ENCODE measurements around the gene TBX19.

Gene TBX19

DNA sequence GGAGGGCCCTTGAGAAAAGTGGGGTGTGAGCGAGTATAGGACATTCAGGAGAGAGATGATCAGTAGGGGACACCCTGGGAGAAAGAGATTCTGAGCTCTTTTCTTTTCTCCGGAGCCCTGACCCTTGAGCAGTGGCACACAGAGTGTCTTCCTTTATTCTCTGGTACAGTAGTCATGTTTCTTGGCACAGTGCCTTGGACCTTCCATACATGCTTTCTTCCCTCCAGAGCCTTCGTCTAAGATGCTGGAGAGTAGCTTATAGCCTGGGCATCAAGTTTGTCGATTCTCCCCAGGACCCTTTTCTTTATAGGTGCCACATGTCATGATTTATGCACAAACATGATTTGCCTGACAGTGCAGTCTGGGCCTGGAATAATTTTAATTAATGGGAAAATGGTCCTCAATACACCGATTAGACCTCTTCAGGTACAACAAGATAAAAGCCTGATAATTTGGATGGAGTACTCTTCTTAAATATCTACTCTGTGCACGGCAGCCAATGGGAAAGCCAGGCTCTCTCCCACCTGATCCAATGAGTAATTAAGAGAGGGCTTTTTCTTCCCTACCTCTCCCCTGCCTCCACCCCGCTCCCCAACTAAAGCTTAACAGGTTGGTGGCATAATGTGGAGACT lies at the start of gene TBX19:
TBX19 (plus strand) TSS at position 582 of the 632 bp plus-strand sequence. CDS start 214 bp downstream, outside the sequence.
- peak; percentile 35 for DNase-seq

DNA sequence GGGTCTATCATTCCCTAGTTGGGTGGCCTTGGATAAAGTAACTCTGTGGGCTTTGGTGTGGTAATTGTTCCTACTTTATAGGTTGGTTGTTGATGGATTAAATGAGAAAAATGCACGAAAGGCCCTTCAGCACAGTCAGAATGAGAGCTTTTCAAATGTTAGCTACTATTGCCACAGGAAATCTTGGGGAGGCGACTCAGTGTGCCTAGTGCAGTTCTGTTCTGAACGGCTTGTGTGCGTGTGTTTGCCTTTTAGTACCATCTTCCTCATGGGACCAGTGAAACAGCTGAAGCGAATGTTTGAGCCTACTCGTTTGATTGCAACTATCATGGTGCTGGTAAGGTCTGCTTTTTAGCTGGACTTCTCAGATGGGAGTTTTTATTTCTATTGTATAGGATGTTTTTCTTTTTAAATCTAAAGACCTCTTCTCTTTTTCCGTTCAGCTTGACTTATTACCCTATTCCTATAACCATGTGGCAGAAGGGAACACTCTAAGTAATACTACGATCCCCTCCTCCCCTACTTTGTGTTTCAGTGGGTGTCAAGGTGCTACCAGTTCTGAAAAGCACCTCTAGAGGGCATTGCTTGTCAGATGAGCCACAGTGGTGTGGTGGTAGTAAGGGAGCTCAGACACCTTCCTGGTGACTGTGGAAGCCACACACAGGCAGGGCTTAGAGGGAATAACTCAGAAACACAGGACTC lies 45.7 kb upstream of the TBX19 start:
- peak; percentile 77 for DNase-seq

DNA sequence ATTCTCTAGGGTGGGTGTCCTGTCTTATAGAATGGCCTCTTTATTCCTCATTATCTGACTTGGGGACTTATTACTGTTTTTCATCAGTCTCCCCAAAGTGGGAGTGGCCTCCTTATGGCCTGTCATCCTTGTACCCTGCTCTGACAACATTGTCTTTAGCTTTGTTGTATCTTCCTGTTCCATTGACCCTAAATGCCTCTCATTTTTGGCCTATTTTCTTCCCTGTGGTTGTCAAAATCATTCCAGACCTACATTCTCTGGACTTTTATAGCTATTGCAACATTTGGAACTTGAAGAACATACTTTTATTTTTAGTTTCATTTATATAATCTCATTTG lies 45.2 kb upstream of the TBX19 start:
- DNase-seq, result no peak

DNA sequence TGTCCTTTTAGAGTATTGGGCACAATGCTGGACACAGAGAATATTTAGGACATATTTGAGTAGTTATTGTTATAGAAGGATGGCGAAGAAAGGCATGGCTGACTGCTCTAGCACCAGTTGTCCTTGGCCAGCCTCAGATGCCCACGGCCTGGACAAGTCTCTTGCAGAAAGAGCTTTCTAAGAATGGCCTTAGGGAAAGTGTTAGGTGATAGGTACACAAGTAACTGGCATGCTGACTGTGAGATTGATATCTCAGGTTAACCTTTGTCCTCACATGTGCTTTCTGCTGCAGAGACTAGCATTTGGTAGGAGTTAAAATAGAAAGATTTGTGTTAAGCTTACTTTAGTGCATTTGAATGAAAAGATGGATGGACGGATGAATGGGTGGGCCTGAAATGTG lies 44.7 kb upstream of the TBX19 start:
- no peak for DNase-seq

DNA sequence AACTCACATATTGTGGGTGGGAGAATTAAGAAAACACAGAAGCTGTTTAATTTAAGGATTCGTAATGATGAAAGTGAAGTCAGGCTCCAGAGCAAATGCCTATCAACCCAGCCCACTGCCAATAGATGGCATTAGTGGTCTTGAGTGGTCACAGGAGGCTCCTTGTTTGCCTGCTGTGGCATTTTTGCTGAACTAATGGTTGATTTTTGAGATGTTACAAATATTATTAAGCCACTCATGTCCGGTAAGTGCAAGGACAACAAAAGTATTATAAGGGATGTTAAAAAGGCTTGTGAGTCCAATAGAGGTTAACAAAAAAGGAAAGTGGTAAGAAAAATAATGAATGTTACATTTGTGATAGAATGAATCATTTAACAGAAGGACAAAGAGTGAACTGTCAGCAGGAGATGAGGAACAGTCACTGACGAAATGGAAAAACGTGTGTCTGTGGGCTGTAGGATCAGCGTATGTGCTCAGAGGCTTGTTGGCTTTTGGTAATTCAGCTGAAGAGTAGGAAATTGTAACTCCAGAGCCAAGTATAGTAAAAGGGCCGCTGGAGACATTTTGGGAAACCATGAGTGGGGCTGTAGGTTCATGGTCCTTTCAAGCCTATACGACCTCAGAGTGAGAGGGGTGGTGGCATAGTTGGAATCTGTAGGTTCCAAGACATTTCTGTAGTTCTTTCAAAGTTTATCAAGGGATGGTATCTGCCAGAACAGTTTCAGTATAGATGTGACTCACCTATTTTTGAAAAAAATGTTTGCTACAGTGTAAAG lies 43.7 kb upstream of the TBX19 start:
- DNase-seq, result peak; percentile 6

DNA sequence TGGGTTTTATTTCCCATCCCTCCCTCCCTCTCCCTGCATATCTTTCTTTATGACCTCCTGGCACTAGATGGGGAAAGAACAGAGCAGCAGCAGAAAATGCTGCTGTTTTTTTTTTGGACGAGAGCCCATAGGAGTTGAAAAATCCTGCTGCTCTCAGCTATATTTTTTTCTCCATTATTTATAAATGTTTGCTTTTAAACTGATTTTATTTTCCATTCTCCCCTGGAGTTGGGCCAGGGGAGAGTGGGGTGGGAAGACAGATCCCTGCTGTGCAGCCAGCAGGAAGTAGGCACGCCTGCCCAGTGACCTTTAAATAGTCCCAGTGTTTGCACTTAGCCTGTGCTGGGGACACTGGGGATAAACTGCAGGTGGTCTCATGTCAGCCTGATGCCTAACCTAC lies 37.5 kb upstream of the TBX19 start:
- DNase-seq, result no peak

DNA sequence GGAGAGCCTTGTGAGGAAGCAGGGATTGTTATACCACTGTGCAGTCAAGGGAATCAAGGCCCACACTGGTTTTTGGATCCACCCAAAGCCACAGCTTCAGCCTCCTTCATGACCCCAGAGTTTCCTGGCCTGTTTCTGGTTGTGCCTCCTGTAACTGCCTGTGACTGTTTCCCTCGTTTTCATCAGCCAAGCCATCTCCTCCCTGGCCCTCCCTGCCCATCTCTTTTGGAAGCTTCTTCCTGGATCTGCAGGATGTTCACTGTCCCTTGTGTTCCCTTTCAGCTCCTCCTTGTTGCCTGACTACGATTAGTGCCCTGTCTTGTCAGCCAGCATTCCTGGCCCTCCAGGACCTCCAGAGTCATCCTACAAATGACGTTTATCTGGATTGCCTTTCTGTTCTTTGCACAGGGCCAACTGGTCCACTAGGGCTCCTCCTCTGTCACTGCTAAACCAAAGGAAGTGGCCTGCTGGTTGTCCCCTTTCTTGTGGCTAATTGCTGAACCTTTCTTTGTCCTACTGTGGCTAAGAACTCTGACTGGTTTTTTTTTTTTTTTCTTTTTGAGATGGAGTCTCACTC lies 37.0 kb upstream of the TBX19 start:
- no peak for DNase-seq

DNA sequence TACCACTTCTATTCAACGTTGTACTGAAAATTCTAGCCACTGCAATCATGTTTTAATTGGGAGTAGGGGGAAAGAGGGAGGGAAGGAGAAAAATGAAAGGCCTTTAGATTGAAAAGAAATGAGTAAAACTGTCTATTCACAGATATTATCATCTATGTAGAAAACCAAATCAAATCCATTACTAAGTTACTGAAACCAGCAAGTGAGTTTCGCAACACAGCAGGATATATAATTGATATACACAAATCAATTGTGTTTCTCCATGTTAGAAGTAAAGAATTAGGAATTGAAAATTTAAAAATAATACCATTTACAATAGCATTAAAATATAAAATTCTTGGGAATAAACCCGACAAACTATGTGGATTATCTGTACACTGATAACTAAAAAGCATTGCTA lies 35.6 kb upstream of the TBX19 start:
- DNase-seq, result no peak

DNA sequence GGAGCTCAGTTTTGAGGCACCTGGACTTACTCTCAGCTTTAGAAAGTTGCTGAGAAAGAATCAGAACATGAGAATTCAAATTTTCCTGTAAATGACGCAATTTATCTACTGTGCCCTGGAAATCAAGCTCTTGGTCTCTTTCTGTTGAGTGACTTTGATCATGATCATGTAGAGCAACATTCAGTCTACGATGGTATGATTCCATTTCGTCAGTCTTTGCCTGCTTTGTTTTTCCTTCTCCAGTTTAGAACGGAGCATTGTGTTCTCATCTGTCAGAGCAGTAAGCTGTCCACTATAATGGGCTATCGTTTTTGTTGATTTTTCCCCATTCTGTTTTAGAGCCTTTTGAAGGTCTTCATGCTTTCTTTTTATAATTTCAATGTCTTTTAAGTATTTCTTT lies 34.2 kb upstream of the TBX19 start:
- DNase-seq, result no peak

DNA sequence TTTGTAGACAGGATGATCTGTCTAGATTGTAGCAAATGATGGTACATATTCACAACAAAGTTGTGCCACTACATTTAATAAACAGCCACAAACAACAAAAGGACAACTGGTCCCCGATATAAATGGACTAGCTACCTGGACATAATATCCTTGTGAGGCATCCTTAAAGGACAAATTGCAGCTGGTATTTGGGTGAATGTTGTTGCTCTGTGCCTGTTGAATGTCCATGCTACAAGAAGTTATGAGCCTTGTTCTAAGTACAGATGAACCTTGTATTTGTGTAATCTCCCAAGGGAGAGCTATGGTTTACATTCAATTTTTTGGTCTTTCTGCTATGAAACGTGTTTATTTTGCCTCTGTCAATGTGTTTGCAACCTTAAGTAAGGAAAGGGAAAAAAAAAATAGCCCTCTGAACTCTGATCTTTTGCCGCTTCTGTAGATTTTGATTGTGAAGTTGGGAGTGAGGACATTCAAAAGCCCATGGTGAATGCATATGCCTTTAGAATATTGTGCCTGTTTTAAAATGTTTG lies 28.4 kb upstream of the TBX19 start:
- DNase-seq, result no peak

DNA sequence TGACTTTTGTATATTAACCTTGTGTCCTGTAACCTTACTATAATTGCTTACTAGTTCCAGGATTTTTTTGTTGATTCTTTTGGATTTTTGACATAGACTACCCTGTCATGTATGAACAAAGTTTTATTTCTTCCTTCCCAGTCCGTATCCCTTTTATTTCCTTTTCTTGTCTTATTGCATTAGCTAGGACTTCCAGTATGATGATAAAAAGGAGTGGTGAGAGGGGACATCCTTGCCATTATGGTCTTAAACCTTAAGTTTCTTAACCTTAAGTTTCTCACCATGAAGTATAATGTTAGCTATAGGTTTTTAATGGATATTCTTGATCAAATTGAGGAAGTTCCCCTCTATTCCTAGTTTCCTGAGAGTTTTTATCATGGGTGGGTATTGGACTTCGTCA lies 24.5 kb upstream of the TBX19 start:
- no peak for DNase-seq

DNA sequence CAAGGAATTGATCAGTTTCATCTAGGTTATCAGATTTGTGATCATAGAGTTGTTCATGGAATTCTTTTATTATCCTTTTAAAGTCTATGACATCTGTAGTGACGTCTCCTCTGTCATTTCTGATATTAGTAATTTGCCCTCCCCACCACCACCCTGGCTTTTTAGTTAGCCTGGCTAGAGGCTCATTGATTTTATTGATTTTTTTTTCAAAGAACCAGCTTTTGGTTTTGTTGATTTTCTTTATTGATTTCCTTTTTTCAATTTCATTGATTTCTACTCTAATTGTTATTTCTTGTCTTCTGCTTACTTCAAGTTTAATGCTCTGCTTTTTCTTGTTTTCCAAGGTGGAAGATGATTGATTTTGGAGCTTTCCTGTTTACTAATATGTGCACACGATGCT lies 23.3 kb upstream of the TBX19 start:
- DNase-seq, result no peak

DNA sequence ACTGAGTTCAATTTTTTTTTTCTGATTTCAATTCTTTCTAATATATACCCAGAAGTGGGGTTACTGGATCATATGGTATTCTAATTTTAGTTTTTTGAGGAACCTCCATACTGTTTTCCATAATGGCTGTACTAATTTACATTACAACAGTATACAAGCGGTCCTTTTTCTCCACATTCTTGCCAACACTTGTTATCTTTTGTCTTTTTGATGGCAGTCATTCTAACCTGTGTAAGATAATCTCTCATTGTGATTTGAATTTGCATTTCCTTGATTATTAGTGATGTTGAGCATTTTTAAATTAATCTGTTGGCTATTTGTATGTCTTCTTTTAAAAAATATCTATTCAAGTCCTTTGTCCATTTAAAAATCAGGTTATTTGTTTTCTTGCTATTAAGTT lies 21.1 kb upstream of the TBX19 start:
- no peak for DNase-seq

DNA sequence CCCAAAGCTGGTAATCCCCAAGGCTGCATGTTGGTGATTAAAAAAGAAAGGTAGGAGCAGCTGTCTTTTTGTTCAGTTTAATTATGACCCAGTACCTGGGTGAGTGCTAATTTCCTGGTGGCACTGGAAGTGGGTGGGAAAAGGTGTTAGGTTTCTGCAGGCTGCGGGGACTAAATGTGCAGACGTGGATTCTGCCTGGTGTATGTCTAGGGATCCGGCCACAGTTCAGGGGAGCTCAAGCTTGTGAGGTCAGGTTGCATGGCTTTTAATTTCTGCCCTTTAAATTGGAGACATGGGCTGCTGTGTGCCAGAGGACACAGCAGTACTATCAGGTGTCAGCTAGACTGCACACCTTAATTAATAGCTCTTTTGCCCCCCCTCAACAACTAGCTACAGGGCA lies 20.3 kb upstream of the TBX19 start:
- no peak for DNase-seq

DNA sequence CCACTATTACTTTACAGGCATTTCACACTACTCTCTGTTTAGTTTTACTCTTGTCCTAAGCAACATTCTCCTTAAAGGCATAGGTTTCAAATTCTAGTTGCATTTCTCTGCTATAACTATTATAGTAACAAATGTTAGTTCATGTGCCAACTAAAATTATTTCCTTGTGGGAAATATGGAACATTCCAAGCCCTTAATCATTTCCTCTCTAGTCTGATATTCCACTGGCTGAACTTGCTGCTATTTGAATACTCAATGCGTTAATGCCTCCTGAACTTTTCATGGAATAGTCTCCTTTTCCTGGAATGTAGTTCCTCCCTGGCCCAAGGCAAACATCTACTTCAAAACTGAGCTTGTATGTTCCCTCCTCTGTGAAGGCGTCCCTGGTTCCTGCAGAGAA lies 19.3 kb upstream of the TBX19 start:
- no peak for DNase-seq

DNA sequence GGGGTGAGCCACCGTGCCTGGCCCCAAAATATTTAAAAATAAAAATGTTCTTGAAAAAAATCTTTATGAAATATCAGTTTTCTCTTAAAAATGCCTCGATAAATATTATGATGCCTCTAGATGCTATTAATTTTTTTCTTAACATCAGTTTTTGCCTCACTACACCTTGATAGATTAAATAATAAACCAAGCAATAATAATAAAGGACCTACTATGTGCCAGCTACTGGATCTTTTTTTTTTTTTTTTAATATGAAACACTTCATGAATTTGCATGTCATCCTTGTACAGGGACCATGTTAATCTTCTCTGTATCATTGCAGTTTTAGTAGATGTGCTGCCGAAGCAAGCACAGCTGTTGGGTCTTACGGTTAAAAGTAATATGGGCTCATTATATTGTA lies 17.5 kb upstream of the TBX19 start:
- DNase-seq, result no peak

DNA sequence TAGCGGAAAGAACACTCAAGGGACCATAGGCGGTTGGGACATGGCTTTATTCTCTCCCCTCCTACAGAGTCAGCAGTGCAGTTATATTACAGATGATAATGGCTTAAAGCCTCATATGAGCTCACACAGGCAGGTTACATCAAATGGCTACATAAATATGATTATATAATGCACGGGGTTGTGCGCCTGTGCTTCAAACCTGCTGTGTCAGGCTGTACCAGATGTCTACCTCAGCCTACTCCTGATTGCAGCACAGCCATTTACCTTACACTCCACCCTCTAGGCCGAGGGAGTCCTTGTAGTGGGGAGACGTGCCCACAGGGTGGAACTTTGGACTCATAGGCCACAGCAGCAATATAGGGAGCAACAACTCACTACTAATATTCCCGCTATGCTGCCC lies 16.4 kb upstream of the TBX19 start:
- DNase-seq, result no peak

DNA sequence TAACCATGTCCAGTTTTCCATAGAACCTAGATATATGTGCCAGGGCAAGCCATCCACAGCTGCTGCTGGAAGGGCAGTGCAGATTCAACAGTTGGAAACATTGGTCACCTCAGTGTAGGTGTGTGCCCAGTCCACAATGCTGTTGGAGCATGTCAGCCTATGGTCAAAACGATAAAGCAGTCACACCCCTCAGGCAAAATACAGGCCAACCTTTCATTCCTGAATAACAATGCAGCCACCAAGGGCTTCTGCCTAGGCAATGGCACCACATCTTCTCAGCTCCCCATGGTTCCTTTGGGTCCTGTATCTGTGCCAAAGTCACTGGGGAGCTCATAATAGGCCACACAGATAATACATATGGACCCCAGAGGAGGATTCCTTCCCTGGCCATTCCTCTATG lies 15.1 kb upstream of the TBX19 start:
- no peak for DNase-seq

DNA sequence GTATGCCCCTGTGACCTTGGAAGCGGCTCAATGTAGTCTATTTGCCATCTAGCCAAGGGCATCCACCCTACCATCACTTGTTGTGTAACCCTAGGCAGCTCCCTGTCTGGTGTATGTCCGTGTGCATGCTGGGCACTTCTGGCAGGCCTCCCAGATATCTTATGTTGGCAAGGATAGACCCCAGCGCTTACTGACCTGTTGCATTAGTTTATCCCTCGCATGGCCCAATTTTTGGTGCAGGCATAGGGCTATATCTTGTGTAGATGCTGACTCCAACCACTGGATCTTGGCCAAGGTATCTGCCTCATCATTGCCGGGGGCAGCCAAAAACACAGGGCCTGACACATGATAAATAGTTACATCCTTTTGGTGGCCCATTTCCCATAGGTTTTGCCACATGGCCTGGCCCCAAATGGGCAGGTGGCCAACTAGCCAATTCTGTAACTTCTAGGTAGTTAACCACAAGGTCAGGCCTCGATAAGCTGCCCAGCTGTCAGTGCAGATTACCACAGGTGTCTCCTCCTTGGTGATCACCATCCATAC lies 14.0 kb upstream of the TBX19 start:
- peak; percentile 81 for DNase-seq

DNA sequence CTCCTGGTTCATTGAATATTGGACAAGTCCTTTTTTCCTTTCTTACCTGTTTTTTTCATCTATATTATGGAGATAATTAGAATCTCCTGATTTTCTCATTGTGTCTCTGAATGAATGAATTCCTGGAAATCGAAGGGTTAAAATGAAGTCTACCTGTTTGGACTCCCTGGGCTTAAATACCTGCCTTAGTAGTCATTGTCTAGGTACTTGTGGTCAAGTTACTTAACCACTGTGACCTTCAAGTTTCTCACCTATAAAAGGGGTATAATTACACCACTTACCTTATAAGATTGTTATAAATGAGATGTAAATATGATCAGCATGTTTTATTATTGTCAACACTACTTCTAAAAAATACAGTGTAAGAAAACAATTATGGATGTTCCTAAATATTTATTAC lies 9.0 kb upstream of the TBX19 start:
- no peak for DNase-seq

DNA sequence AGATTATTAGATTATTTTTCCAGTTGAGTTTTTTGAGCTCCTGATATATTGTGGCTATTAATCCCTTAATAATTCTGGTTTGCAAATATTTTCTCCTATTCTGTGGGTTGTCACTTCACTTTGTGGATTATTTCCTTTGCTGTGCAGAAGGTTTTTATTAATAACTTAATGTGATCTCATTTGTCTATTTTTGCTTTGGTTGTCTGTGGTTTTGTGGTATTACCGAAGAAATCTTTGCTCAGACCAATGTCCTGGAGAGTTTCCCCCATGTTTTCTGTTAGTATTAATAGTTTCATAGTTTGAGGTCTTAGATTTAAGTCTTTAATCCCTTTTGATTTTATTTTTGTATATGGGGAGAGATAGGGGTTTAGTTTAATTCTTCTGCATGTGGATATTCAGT lies 7.1 kb upstream of the TBX19 start:
- DNase-seq, result no peak

DNA sequence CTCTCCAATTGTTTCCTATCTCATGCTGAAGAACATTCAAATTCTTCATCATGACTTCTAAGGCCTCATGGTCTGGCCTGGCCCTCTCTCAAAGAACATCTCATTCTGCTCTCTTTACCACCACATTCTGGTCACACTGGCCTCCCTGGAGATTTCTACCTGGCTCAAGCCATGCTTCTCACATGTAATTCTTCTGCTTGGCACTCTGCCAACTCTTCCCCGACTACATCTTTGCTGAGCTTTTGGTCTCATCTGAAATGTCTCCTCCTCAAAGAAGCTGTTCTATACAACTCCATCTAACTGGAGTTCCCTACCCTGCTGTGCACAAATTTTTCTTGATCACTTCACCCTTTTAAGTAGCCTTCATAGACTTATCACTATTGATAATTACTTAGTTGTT lies 1.4 kb upstream of the TBX19 start:
- no peak for DNase-seq

DNA sequence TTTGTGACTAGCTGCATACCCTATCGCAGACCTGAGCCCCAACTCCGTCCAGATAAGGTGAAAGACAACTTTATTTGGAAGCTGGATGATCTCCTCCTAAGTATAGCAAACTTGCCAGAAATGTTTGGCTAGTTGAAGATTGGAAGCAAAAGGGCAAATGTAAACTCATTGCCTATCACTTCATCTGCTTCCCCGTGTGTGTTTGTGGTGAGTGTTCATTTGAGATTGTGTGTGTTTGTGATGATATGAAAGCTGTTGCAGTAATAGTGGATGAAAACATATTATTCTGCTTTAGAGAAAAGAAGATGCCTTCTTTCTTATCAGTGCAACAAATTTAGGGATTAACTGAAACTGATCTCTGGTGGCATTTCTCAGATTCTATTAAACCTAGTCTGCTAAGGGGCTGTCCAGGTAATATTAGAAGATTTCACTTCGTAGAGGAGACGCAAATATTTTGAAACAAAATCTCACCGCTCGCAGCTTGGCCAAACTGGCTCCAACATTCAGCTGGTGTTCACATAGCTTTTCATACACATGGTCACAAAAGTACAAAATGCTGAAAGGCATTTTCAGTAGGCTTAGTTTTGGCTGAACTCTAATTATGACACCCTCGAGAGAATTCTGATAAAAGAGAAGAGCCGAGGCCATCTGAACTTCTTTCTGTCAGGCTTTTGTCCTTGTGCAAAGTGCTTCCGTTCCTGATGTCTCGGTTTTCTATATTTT lies 1.1 kb downstream of the TBX19 start:
- peak; percentile 90 for DNase-seq

All from hematopoietic multipotent progenitor cell treated with erythropoietin and hydrocortisone succinate and interleukin-3 and kit ligand, for 8 days (in vitro differentiated cells).